HUES48 (cell line): Measurements from ENCODE around the gene PPP3R2.

Experiments used
- H3K27ac ChIP-seq: one replicate; pipeline ENCODE4 v1.7.0; 2013; ENCODE audit warnings: low read depth, low read length, inconsistent platforms
- H3K27me3 ChIP-seq: 2 replicates; pipeline ENCODE4 v1.6.1; 2013; ENCODE audit warnings: mild to moderate bottlenecking, low read length; ENCODE audit not compliant: control insufficient read depth, insufficient read depth
- H3K36me3 ChIP-seq: 2 replicates; pipeline ENCODE4 v1.6.1; 2013; ENCODE audit warnings: low read length; ENCODE audit not compliant: control insufficient read depth, insufficient read depth
- H3K4me1 ChIP-seq: 2 replicates; pipeline ENCODE4 v1.6.1; 2013; ENCODE audit warnings: mild to moderate bottlenecking, low read length; ENCODE audit not compliant: control insufficient read depth, insufficient read depth
- H3K4me3 ChIP-seq: 2 replicates; pipeline ENCODE4 v1.5.1; 2013; ENCODE audit warnings: mild to moderate bottlenecking, low read depth, low read length
- H3K9ac ChIP-seq: 2 replicates; pipeline ENCODE4 v1.6.1; 2013; ENCODE audit warnings: mild to moderate bottlenecking, low read depth, low read length, moderate library complexity
- H3K9me3 ChIP-seq: 2 replicates; pipeline ENCODE4 v1.6.1; 2013; ENCODE audit warnings: low read length; ENCODE audit not compliant: control insufficient read depth, insufficient read depth

The PPP3R2 gene

DNA sequence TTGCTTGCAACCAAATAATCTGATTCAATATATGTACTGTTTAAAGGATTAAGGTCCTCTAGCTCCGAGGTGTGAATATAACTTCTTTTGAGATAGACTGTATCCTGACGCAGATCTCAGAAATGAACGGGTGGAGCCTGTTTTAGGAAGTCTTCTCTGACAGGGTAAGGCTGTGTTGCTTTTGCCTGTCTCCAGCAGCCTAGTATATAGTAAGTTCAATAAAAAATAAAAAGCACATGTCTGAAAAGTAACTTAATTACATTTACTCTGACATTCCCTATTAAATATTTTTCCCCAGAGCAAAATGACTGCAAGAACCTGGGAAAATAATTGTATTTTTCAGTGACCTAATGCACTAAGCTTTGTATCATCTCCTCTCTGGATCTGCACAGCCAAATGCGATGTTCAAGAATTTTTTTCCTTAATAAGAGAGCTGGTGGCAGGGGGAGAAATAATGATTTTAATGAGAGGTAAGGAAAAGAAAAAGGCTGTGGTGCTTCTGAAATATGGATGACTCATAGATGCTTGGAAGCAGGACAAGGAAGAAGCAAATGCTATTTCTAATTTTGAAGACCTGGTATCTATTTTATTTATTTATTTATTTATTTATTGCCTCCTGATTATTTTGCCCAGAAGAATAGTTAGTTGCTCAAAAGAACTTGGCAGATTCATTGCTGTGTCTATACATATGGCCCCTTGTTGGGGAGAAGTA lies 7.3 kb downstream of the PPP3R2 start:
- no peaks in the 10 kb centered on the region for H3K36me3 ChIP-seq
- H3K27ac ChIP-seq, result no peak overlapping the region
- H3K4me3 ChIP-seq, result no peak overlapping the region
- H3K9ac ChIP-seq, result no peak overlapping the region
- H3K4me1 ChIP-seq, result peaks cover 16% of the 10 kb centered on the region
- no peaks in the 10 kb centered on the region for H3K27me3 ChIP-seq
- no peaks in the 10 kb centered on the region for H3K9me3 ChIP-seq

DNA sequence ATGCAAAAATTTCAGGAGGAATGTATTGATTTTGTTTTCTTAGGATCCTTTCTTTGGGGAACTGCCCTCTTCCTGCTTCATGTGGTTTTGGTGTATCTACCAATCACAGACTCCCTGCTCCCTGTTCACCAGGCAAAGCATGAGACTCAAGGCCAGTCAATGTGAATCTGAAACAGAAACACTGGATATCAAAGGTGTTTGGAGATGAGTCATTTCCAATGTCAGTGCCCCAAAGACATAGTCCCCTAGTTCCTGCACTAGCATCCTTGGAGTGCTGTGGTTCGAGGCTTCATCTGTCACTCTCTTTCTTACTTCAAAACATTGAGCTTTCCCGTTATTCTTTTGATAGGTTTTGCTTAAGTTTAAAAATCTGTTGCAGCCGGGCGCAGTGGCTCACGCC lies 8.1 kb downstream of the PPP3R2 start:
- H3K9me3 ChIP-seq, result no peaks in the 10 kb centered on the region
- no peak overlapping the region for H3K4me3 ChIP-seq
- H3K4me1 ChIP-seq, result peaks cover 20% of the 10 kb centered on the region

GRCh38 chr9:101585740-101586139 lies 9.0 kb downstream of the PPP3R2 start:
- H3K9ac ChIP-seq, result no peak overlapping the region
- no peaks in the 10 kb centered on the region for H3K9me3 ChIP-seq
- H3K27me3 ChIP-seq, result no peaks in the 10 kb centered on the region
- no peak overlapping the region for H3K4me3 ChIP-seq
- no peaks in the 10 kb centered on the region for H3K36me3 ChIP-seq
- H3K27ac ChIP-seq, result no peak overlapping the region
- peaks cover 20% of the 10 kb centered on the region for H3K4me1 ChIP-seq

More for the DNA sequence above, 8.1 kb downstream of the PPP3R2 start:
- Histone ChIP-seq H3K27ac (no peak overlapping the region), H3K27me3 (no peaks in the 10 kb centered on the region), H3K36me3 (no peaks in the 10 kb centered on the region), H3K9ac (no peak overlapping the region)

DNA sequence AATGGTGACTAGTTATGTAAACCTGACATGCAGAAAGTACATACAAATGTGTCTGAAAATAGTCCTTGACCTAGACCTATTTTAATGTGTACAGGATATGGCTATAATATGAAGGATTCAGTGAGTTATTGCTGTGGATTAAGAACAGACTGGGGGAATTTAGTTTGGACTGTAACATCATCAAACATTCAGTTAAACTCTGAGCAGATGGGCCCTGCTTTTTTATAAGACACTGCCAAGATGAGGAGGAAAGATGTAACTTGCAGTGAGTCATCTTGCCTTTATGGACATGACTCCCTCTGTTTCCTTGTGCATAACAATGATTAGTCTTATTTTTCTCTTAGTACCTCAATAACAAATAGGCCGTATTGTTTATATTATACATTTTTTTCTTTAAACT lies 12.2 kb downstream of the PPP3R2 start:
- Histone ChIP-seq H3K4me1 (peaks cover 25% of the 10 kb centered on the region), H3K27ac (no peak overlapping the region), H3K36me3 (no peaks in the 10 kb centered on the region), H3K9ac (no peak overlapping the region), H3K27me3 (no peaks in the 10 kb centered on the region), H3K4me3 (no peak overlapping the region), H3K9me3 (no peaks in the 10 kb centered on the region)

DNA sequence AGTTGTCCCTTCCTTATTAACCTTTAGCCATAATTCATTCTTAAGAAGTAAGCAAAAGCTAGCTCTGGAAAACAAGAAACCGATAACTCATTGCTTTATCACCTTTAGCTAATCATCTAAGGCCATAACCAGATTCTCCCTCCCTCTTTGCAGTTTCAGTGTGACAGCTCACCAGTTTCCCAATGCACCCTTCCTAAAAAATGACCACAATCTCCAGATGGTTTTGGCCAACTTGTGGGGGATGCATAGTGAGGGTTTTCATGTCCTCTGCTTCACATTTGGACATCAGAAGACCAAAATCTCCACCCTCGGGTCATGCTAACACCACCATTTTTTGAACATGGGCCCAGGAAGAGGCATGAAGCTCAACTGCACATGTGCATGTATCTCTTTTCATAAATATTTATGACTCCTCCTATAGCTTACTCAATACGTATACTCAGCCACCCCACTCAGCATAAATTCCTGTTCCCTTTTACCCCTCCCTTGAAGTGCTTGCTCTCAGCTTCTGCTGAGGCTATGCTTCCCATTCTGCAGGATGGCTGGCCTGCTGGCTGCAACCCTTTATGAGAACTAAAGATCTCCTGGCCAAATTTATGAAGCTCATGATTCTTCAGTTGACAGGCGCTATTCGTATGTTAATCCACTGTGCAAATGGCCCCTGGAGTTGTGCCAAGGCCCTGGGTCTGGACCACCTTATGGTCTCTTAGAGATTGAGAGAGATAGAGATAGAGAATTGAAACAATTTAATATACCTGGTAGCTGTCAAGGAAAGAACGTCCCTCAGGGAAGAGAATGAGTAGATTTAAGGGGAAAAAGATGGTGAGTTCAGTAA lies 14.8 kb downstream of the PPP3R2 start:
- no peak overlapping the region for H3K4me3 ChIP-seq
- H3K27me3 ChIP-seq, result no peaks in the 10 kb centered on the region
- H3K9ac ChIP-seq, result no peak overlapping the region
- peaks cover 25% of the 10 kb centered on the region for H3K4me1 ChIP-seq
- no peaks in the 10 kb centered on the region for H3K36me3 ChIP-seq
- H3K9me3 ChIP-seq, result no peaks in the 10 kb centered on the region
- no peak overlapping the region for H3K27ac ChIP-seq

DNA sequence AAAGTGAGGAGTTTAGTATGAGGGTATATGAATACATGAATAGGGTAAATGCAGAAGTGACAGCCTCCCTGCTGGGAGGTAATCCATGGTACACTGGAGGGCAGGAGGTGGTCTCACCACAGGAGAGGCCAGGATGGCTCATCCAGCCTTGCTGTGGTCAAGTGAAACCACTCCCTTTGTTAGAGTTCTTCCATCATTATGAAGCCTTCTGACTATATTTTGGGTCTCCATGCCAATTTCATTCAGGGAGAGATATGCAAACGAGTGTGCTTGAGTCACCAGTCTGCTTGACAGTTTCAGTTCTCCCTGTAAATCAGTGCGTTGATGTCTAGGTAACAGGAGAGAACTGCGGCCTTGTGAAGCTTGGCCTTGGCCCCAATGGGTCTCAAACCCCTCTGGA lies 16.4 kb downstream of the PPP3R2 start:
- no peak overlapping the region for H3K9ac ChIP-seq
- H3K9me3 ChIP-seq, result no peaks in the 10 kb centered on the region
- H3K27ac ChIP-seq, result no peak overlapping the region
- H3K4me3 ChIP-seq, result no peak overlapping the region
- peaks cover 18% of the 10 kb centered on the region for H3K4me1 ChIP-seq
- no peaks in the 10 kb centered on the region for H3K36me3 ChIP-seq
- no peaks in the 10 kb centered on the region for H3K27me3 ChIP-seq

DNA sequence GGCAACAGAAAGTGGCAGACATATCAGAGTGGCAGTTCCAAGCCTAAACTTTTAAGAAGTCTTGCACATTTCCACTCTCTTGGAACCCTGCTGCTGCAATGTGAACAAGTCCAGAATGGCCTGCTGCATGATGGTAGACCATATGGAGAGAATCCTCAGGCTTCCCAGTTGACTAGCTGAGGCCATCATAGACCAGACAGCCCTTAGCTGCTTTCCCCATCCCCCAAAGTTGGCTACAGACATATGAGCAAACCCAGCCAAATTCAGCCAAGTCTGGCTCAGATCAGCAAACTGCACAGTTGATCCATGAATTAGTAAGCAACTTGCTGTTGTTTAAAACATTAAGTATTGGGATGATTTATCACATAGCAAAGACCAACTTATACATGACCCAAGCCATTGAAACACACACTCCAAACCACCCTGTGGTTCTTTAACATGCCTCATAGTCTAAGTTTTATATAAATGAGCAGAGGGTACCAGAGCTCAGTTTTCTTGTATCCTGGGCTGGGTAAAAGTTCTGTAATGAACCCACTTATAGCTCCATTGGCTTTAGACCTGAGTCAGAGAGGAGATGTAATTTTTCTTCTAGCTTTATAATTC lies 19.9 kb downstream of the PPP3R2 start:
- Histone ChIP-seq H3K9ac (no peak overlapping the region), H3K36me3 (no peaks in the 10 kb centered on the region), H3K4me3 (no peak overlapping the region), H3K9me3 (no peaks in the 10 kb centered on the region), H3K27ac (no peak overlapping the region), H3K27me3 (no peaks in the 10 kb centered on the region), H3K4me1 (peaks cover 29% of the 10 kb centered on the region)

DNA sequence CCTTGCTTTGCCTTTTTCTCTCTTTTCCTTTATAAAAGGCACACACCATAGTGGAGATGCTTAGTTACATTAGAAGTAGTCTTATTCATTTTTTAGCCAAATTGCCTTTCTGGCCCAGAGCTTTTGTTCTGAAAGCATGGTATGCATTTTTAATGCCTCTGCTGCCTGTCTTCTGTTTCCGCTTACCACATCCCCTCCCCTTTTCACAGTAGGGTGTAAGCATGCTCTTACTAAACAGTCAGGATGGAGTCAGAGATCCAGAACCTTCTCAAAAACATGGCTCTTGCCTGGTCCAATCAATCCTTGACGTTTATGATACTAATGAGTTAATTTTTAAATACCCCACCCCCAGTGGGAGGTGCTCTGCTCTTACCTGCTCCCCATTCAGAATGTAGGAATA lies 22.5 kb downstream of the PPP3R2 start:
- Histone ChIP-seq H3K9me3 (no peaks in the 10 kb centered on the region), H3K27ac (no peak overlapping the region), H3K9ac (no peak overlapping the region), H3K4me1 (peaks cover 24% of the 10 kb centered on the region), H3K27me3 (no peaks in the 10 kb centered on the region), H3K4me3 (no peak overlapping the region), H3K36me3 (peaks cover 16% of the 10 kb centered on the region)

DNA sequence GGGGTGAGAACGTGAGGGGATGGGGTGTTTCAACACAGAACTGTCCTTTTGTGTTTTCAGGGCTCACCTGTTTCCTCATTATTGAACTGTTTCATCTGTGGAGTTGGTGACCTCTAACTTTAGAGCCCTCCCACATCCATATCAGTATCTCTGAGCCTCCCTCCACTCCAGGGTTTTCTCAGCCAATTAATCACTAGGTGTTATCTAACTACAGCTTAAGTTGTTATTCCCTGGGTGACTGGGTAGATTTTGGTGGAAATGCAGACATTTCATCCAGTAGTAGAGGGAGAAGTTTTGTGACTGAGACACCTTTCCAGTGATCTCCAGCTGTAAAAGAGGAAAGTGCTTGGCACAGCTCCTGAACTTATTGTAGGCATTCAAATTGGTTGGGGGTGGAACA lies 23.7 kb downstream of the PPP3R2 start:
- H3K27me3 ChIP-seq, result no peaks in the 10 kb centered on the region
- H3K27ac ChIP-seq, result no peak overlapping the region
- H3K9ac ChIP-seq, result no peak overlapping the region
- H3K36me3 ChIP-seq, result peaks cover 24% of the 10 kb centered on the region
- no peak overlapping the region for H3K4me3 ChIP-seq
- no peaks in the 10 kb centered on the region for H3K9me3 ChIP-seq
- H3K4me1 ChIP-seq, result peaks cover 24% of the 10 kb centered on the region

DNA sequence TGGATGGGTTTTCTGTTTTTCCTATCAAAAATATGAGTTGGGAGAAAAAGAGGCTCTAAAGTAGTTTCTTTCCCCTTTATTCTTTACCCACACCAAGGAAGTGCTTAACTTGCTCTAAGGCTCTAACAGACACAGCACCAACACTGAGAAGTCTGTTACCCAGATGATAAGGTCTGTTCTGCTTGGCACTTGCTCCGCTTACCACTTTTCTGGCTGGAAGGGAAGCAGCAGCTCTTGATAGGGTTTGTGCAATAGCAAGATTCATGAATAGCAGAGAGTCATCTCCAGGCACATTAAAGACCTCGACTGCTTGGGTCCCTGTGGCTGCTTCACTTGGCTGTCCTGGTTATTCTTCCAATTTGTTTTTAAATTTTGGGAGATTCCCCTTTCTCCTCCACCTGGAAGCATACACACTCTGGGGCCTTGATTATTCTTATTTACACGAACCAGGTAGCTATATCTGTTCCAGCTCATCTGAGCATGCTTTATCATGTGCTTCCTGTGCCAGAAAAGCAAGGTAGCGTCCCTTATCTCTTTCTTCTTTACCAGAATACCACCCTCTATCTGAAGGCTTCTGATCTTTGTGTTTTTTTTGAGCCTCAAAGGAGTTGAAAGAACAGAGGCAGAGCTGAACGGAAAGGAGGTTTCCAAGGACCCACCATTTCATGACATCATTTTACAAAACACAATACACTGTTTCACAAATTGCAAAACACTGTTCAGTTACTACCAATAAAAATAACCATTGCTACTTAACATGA lies 24.8 kb downstream of the PPP3R2 start:
- H3K27ac ChIP-seq, result no peak overlapping the region
- no peak overlapping the region for H3K9ac ChIP-seq
- H3K4me1 ChIP-seq, result peaks cover 24% of the 10 kb centered on the region
- peaks cover 30% of the 10 kb centered on the region for H3K36me3 ChIP-seq
- H3K4me3 ChIP-seq, result no peak overlapping the region
- H3K27me3 ChIP-seq, result no peaks in the 10 kb centered on the region
- no peaks in the 10 kb centered on the region for H3K9me3 ChIP-seq
